GM18858 (cell line): ENCODE results near the gene MDP1.
A peak's percentile ranks its signal among the peaks of the same experiment; 100 is the strongest.
"Not testable (repeated sequence)": the region's sequence is repeated elsewhere in the genome, so short reads cannot be mapped to it uniquely, and the experiment has no call there.

ENCODE experiments used
- ATAC-seq: cut with Tn5 transposase; IDR thresholded peaks from one replicate; pipeline ENCODE4 v1.9.1; 2021; ENCODE audit not compliant: unreplicated experiment

The MDP1 gene

DNA sequence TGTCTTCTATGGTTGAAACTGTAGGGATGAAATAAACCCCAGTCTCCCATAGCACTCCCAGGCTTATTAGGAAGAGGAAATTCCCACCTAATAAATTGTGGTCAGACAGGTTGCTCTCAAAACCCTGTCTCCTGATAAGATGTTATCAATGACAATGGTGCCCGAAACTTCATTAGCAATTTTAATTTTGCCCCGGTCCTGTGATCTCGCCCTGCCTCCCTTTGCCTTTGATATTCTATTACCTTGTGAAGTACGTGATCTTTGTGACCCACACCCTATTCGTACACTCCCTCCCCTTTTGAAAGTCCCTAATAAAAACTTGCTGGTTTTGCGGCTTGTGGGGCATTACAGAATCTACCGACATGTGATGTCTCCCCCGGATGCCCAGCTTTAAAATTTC lies 13.3 kb downstream of the MDP1 start:
- not testable (repeated sequence) for ATAC-seq

DNA sequence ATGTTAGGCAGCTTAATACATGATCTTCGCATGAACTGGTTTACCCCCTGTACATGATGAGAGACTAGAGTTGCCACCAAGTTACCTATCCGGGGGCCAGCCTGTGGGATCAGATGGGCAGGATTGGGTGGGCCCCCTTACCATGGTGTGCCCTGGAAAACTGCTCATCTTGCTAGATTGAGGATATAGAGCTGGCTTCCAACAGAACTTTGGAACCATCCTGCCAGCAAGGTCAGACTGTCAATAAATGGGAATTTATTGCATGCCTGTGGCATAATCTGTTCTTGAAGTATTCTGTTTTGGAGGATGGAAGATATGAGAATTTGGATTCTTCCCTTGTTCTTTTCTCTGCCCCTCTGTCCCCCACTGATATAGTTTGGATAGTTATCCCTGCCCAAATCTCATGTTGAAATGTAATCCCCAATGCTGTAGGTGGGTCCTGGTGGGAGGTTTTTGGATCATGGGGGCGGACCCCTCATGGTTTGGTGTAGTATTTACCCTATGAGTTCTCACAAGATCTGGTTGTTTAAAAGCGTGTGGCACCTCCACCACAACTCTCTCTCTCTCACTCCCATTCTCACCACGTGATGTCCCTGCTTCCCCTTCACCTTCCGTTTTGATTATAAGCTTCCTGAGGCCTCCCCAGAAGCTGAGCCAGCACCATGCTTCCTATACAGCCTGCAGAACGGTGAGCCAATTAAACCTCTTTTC lies 16.9 kb downstream of the MDP1 start:
- no peak for ATAC-seq

GRCh38 chr14:24197056-24197450 lies 18.8 kb downstream of the MDP1 start:
- no peak for ATAC-seq

DNA sequence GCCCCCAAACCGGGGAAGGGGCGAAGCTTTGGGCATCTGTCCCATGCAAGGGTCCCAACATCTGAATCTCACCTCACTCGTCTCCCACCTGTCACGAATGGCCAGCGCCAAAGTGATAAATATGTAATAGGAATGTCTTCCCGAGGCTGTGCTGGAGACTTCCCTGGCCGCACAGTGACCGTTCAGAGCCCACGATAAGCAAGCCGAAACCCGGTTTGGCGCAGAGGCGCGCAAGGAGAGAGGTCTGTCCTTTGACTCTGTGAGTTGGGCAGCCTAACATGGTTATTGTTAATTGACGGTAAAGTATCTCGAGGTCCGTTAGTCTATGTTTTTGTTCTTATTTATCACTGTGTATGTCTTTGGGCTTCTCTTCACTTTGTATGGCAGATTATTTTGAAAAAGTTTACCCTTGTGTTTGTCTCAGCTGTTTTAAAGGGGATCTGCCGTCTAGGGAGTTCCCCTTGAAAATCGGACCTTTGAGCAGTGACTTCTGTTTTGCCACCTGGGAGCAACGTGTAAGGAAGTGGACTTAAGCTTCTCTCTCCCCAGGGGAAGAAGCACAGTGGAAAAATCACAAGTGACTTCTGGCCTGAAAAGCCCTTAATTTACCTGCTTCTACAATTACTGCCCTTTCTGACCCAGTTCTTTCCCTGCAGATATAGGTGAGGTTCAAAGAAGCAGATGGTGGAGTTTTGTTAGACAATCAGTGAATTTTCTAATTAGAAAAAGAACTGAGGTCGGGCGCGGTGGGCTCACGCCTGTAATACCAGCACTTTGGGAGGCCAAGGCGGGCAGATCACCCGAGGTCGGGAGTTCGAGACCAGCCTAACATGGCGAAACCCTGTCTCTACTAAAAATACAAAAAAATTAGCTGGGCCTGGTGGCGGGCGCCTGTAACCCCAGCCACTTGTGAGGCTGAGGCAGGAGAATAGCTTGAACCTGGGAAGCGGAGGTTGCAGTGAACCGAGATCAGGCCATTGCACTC lies 19.5 kb downstream of the MDP1 start:
- no peak for ATAC-seq

DNA sequence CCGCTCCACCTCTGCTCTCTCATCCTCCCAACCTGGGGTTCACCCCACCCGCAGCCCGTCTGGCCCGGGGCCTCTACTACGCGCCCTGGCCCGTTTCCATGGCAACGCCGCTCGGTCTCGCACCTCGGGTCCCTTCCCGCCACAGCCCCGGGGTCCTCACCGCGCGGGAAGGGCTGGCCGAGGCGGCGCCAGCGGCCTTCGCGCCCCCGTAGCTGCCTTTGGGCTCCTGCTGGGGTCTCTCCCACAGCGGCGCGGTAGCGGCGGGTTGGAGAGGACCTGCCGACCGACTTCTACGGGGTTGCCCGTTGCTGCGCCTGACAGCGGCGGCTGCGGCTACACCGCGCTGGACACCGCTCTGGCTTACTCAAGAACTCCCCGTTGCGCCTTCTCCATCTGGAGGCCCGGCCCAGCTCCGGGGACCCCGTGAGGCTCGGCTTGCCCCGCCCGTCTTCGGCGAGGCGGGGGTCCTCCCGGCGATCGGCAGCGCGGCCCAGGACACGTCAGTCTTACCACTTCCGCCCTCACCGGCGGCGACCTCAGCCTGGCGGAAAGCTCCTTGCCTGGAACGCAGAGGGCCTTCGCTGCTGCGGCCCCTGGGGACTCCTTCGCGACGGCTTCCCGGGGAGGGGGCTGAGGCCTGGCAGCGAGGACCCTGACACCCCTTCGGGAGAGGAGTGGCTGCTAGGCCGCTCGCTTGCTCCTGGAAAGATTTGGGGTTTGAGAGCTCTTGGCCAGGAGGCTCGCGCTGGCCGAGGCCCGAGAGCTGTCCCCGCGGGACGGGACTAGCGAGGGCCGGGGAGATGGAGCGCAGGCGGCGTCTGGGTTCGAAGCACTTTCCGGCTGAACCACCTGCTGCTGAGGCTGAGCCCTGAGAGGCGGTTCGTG lies 20.4 kb downstream of the MDP1 start, which contains the start of gene TM9SF1:
TSS of gene TM9SF1 (minus strand) at position 256 of the 885 bp plus-strand sequence. CDS start 422 bp downstream, outside the sequence.
- peak; percentile 65 for ATAC-seq

GRCh38 chr14:24194873-24195185 lies 21.0 kb downstream of the MDP1 start:
- no peak for ATAC-seq

DNA sequence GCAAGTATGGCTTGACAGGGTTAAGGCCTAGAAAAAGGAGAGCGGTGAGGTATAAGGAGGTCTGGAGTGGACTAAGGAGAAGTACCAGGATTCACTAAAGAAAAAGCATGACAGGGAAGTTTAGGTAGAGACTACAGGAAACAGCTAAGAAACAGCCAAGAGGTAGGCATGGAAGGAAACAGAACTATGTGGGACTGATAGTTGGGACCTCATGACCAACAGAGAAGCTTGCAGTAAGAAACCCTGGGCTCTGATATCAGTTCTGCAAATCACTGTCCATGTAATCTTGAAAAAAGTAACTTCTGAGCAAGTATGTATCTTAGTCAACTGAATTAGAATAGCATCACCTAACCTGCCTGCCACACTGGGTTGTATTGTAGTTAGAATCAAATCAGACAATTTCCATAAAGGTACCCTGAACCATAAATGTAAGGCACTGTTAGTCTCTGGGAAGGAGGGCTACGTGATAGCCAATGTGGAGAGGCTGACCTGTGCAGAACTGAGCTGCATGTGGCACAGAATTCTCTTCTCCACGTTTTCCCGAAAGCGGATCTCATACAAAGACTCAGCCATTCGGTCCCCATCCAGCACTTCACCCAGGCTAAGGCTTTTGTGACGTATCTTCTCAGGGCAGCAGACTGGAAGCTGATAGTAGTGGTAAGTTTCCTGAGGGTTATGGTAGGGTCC lies 21.5 kb downstream of the MDP1 start:
- ATAC-seq = no peak

DNA sequence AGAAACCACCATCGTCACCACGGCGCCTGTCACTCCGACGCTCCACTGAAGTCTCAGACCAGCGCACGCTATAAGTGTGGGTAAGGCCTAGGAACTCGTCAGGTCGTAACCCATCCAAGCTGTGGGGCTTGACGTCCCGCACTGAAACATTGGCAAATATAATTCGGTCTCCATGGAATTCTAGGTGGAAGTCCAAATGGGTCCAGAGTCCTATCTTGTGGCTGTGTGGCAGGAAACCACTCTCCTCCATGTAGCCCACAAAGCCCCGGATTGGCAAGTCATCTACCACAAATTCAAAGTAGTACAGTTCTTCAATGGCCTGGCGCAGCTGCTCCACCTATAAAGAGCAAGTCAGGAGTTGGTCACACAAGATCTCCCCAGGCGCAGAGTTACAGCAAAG lies 22.9 kb downstream of the MDP1 start:
- ATAC-seq = no peak

- ATAC-seq = no peak
Measured at GRCh38 chr14:24190416-24190815, 25.4 kb downstream of the MDP1 start.

DNA sequence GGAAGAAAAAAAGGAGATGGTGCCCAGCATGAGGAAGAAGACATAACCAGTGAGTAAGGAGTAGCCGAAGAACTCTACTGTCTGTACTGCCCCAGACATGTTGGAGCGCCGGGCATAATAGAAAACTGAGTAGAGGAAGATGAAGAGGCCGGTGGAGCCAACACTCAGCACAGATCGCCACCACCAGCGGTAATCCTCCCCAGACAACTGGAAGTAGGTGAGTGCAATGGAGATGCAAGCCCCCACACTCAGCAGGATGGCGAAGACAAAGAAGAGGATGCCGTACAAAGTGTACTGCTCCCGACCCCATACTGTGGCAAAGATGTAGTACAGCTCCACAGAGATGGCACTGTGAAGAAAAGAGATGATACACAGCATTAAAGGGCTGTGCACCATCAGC lies 26.4 kb downstream of the MDP1 start:
- ATAC-seq = no peak

DNA sequence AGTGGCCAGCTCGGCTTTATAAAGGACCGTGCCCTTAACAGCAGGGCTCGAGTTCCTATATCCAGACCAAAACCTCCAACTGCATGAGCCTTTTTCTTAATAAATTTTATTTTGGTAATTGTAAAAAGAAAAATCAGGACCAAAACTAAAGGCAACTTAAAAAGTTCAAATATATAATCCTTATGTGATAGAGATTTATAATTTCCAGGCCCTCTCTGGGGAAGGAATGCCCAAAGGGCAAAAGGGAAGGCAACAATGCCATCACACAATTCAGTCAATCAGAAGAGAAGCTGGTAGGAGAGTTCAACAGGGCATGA lies 26.8 kb downstream of the MDP1 start:
- ATAC-seq = no peak

GRCh38 chr14:24188251-24189058 lies 27.4 kb downstream of the MDP1 start, which contains the start of gene IPO4:
Gene IPO4 (minus strand): TSS chr14:24188816. CDS start chr14:24188787, 29 bp downstream.
- ATAC-seq = peak; percentile 88

DNA sequence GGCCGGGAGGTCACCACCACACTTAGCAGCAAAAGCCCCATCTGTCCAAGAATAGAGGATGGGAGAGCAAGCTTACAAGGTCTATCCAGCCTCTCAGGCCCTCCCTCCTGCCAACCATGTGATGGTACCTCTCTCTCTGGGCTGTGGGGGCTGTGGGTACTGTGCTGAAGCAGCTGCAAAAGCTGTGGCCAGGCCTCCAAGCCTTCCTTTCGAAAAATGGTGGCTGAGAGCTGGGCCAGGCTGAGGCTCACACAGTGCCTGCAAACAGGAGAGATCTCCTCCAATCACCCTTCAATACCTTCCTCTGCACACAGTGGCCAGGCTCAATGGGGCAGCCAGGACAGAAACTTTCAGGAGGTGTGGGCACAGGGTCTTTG lies 28.3 kb downstream of the MDP1 start:
- ATAC-seq = no peak

DNA sequence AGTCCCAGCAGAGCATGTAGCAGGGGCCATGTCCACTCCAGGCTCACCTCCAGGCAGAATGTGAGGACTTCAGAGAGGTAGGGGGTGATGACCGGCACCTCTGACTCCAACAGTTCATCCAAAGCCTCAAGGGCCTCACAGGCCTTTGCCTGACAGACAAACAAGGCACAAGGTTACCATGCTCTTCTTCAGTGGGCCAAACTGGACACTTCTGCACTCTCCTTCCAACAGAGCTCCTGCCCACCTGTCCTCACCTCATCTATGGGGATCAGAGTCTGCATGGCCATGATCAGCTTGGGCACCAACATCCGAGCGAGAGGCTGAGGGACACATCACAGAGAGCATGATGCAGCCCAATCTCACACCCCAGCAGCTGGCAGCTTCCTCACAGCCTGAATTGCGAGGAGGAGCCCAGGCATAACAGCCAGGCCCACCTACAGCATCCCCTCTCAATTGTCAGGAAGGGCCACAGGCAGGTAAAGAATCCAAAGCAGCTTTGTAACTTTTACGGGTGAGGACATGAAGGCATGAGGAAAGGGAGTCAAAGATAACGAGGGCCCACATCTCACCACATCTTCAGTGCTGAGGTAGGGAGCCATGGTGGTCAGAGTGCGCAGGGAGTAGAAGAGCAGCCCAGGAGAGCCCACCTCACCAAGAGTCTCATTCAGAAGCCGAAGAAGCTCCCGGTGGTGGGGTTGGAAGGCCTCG lies 28.9 kb downstream of the MDP1 start:
- ATAC-seq = no peak

DNA sequence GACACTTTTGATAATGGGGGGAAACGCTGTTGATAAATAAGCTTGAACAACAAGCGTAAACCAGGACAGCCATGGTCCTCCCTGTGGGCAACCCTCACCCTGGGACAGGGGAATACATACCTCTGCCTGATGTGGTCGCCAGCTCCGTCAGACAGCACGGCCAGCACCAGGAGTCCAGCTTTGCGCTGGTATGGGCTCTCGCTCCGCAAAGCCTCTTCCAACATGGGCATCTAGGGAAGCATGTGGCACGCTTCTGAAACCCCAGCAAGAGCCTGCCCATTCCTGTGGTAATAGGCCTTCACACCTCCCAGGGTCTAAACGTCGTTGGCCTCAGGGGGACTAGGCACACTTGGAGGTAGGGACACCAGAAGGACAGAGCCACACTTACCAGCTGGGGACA lies 30.1 kb downstream of the MDP1 start:
- no peak for ATAC-seq

DNA sequence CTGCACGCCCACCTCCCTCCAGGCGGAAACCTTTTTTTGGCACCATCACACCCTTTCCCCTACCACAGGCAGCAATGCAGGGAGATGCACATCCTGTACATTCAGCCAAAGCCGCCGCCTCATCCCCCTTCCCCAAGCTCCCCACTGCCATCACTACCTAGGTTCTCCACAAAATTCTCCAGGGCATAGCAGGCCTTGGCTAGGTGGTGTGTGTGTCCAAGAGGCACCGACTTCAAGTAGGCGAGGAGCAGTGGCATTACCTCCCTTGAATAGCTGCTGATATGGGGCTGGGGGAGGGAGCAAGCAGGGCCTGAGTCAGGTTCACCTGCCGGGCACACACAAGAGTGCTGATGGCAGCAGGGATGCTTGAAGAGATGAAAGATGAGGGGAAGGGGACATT lies 30.8 kb downstream of the MDP1 start:
- no peak for ATAC-seq

- no peak for ATAC-seq
Measured at GRCh38 chr14:24184104-24184970, 31.5 kb downstream of the MDP1 start.

DNA sequence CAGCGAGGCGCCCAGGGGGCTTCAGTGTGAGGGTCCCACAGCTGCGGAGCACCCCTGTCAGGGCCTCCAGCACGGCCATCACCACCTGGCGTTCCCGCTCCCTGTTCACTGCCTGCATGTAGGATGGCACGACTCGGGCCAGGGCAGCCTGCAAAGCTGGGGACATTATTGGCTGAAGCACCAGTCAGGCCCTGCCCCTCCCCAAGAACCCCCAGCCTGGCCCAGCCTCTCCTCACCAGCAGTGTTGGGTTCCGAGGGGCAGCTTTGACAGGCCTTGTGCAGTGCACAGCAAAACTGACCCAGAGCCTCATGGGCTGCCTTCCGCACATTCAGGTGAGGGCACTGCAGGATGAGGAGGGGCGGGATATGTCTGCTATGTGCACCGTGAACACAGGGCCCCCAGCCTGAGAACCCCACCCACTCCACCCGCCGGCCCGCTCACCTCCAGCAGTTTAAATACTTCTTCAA lies 32.8 kb downstream of the MDP1 start:
- no peak for ATAC-seq
